ENCODE measurements around the gene TRIM44. TPM values are rescaled to one million over a fixed set of nuclear protein-coding genes. Genes with fewer than 3 reads are reported as not detected.

The TRIM44 gene
- total and polyA plus RNA-seq, 10 of the 15 experiments (the other 5 are each of a cell fraction or from before 2014, with no cell fraction given), result 6.7 to 93.0 (median 27.6) TPM

GRCh38 chr11:35711173-35711910 lies 48.8 kb downstream of the TRIM44 start:
- ChIA-PET POLR2A (interaction anchor here (0.6 kb wide), 1 partner anchor 19 kb away, joined by 3 read pairs; no protein-coding TSS in a partner anchor), RAD21 (ENCODE audit: unreplicated experiment) (interaction anchor here (1.0 kb wide), 1 partner anchor 110 kb away, joined by 7 read pairs; no protein-coding TSS in a partner anchor), CTCF (interaction anchor here (1.0 kb wide), 2 partner anchors 111 to 555 kb away, joined by 3 to 6 read pairs; no protein-coding TSS in a partner anchor), SMC1A (ENCODE audit: uncharacterized antibody, unreplicated experiment) (interaction anchor here (0.6 to 1.8 kb wide), 6 partner anchors 78 to 561 kb away, joined by 3 to 7 read pairs (median 3); no protein-coding TSS in a partner anchor)
- intact Hi-C loops (cut with micrococcal nuclease; ENCODE audit: unreplicated experiment), result loop anchor here (10.0 kb wide), 1 partner anchor 203 kb away; no protein-coding TSS in a partner anchor
- DNase-seq (ENCODE audit: low read depth, low spot score) (no peak), ATAC-seq (no peak), FAIRE-seq (no peak)
- H3K36me3 ChIP-seq (ENCODE audit: control insufficient read depth in 2 of 2, insufficient read depth in 2 of 2, low read length in 1 of 2), result no peaks in the 10 kb centered on the region
- H3K4me1 ChIP-seq (ENCODE audit: control insufficient read depth, insufficient read depth, low read length), result peaks cover 8% of the 10 kb centered on the region; the same call in 1 of the 2 replicates
- no peaks in the 10 kb centered on the region for H4K20me1 ChIP-seq (ENCODE audit: control insufficient read depth, insufficient read depth)
- H3K27ac ChIP-seq (ENCODE audit: control insufficient read depth, insufficient read depth), result no peak overlapping the region
- 100% methylated on average over 3 of the region's 3 CpGs for WGBS (ENCODE audit: insufficient coverage, insufficient replicate concordance, low lambda C conversion rate, missing lambda C conversion rate)
- H3K9ac ChIP-seq (ENCODE audit: control insufficient read depth, insufficient read depth, low read length), result no peak overlapping the region
- TF ChIP-seq RAD51 (IDR thresholded peaks at IDR 0.05) (no peak), IKZF2 (IDR thresholded peaks at IDR 0.05) (no peak), SUPT20H (IDR thresholded peaks at IDR 0.05; ENCODE audit: borderline replicate concordance, control insufficient read depth, low read depth, low read length) (no peak), SP1 (IDR thresholded peaks at IDR 0.05; ENCODE audit: low read depth, low read length) (no peak), RAD21 (IDR thresholded peaks at IDR 0.05; ENCODE audit: insufficient read depth, low read depth, low read length) (peak; percentile 31; the same call in 1 of the 2 replicates)
- TF ChIP-seq, protein P1, sequence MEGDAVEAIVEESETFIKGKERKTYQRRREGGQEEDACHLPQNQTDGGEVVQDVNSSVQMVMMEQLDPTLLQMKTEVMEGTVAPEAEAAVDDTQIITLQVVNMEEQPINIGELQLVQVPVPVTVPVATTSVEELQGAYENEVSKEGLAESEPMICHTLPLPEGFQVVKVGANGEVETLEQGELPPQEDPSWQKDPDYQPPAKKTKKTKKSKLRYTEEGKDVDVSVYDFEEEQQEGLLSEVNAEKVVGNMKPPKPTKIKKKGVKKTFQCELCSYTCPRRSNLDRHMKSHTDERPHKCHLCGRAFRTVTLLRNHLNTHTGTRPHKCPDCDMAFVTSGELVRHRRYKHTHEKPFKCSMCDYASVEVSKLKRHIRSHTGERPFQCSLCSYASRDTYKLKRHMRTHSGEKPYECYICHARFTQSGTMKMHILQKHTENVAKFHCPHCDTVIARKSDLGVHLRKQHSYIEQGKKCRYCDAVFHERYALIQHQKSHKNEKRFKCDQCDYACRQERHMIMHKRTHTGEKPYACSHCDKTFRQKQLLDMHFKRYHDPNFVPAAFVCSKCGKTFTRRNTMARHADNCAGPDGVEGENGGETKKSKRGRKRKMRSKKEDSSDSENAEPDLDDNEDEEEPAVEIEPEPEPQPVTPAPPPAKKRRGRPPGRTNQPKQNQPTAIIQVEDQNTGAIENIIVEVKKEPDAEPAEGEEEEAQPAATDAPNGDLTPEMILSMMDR (IDR thresholded peaks at IDR 0.05 in 2 of 3, conservative IDR thresholded peaks at IDR 0.05 in 1 of 3; ENCODE audit: control insufficient read depth in 2 of 3, extremely low read depth in 1 of 3, insufficient read depth in 1 of 3, low read depth in 3 of 3, low read length in 3 of 3), result peak in 1 of 3 experiments; percentile 31; a peak in 1 of 6 replicates
- no peak overlapping the region for H2AFZ ChIP-seq (ENCODE audit: control insufficient read depth, low read depth, low read length)
- no TSS peak for BruUV-seq (replicated peaks)
- H3K79me2 ChIP-seq (ENCODE audit: control insufficient read depth, insufficient read depth, low read length), result no peaks in the 10 kb centered on the region
- H3K4me2 ChIP-seq (ENCODE audit: control insufficient read depth, insufficient read depth), result no peak overlapping the region
- no peak overlapping the region for H3K4me3 ChIP-seq
- H3K27me3 ChIP-seq (replicated peaks in 1 of 2; ENCODE audit: control insufficient read depth in 2 of 2, insufficient read depth in 2 of 2, low read length in 1 of 2), result no peaks in the 10 kb centered on the region
- no peaks in the 10 kb centered on the region for H3K9me3 ChIP-seq (replicated peaks; ENCODE audit: control insufficient read depth, insufficient read depth, low read length)
- in situ Hi-C loops (cut with MboI), result no loop called here
